ENCODE results near the gene GLP1R.

The GLP1R gene

DNA sequence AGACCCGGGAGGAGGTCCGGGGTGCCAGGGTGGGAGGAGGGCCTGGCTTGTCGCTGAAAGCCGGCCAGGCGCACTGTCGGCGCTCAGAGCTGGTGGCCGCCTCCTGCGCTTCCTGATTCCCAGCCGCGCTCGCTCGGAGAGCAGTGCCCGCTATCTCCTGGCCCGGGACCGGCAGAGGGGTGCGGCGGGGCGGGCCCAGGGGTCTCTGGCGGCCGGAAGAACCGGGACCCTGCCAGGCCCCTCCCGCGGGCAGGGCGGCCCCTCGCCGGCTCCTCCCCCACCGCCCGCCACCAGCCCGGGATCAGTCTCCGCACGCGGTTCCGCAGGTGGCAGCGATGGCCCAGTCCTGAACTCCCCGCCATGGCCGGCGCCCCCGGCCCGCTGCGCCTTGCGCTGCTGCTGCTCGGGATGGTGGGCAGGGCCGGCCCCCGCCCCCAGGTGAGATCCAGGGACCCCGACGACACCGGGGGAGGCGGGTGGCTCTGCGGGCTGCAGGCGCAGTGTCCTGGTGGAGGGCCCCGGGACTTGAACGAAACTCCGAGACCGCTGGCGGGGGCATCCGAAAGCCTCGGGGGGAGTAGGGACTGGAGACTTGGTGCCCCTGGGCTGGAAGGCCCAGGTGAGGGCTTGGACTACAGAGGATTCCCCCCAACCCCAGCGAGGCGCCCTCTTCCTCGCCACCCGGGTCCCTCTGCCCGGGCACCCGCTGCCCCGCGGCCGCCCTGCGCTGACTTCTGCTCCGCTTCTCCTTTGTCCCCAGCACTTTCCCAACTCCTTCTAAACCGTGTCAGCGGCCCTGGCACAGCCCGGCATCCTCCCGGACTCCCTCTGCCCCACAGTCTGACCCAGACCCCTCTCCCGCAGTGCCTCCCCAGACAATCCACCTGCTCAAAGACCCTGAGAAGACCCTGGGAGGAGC lies at the start of gene GLP1R:
Gene GLP1R, plus strand, starts transcription at position 301 of the 919 bp plus-strand sequence. Its CDS starts 60 bp downstream, at position 361.
- no peak within 1 kb of the TSS for H3K27ac Mint-ChIP-seq
- no peaks in the 10 kb centered on the region for H3K9me3 Mint-ChIP-seq
- ATAC-seq (peak; percentile 5), DNase-seq (ENCODE audit: low spot score in 2 of 2) (no peak)
- peaks cover 32% of the 10 kb centered on the region for H3K4me1 Mint-ChIP-seq
- H3K4me3 Mint-ChIP-seq: peak within 1 kb of the TSS; percentile 65
- no peaks in the 10 kb centered on the region for H3K36me3 Mint-ChIP-seq

GRCh38 chr6:39003072-39003471 lies 45.5 kb upstream of the GLP1R start:
- no peak for DNase-seq (ENCODE audit: low spot score in 2 of 2)
- Mint-ChIP-seq H3K9me3 (no peaks in the 10 kb centered on the region), H3K4me3 (no peak overlapping the region)

DNA sequence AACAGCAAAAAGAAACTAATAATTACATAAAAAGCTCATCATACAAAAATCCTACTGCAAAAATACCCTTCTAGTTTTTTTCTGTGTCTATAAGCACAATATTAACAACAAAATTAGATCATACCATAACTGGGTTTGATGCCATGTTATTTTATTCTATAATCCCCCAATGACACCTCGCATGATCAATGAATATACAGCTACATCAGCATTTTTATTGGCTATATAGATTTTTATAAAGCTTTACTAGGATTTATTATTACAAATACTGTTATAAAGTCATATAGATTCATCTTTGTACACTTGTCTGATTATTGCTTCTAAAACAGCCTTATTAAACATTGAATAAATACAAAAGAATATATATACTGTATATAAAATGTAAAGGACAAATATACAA lies 45.1 kb upstream of the GLP1R start:
- DNase-seq (ENCODE audit: low spot score in 2 of 2): no peak

More at GRCh38 chr6:39003072-39003471, 45.5 kb upstream of the GLP1R start:
- ATAC-seq: no peak
- Mint-ChIP-seq H3K4me1 (no peaks in the 10 kb centered on the region), H3K36me3 (no peaks in the 10 kb centered on the region), H3K27ac (no peak overlapping the region)

DNA sequence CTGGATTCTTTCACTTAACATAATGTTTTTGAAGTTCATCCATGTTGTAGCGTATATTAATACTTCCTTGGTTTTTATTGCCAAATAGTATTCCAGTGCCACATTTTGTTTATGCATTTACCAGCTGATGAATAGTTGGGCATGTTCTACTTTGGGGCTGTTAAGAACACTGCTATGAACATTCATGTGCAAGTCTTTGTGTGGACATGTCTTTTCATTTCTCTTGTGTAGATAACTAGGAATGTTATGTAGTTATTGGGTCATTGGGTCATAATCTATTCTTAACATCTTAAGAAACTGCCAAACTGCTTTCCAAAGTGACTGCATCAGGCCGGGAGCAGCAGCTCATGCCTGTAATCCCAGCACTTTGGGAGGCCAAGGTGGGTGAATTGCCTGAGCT lies 43.8 kb upstream of the GLP1R start:
- no peaks in the 10 kb centered on the region for H3K36me3 Mint-ChIP-seq

More for the DNA sequence above, 45.1 kb upstream of the GLP1R start:
- H3K27ac Mint-ChIP-seq: no peak overlapping the region
- no peaks in the 10 kb centered on the region for H3K9me3 Mint-ChIP-seq
- H3K4me1 Mint-ChIP-seq: no peaks in the 10 kb centered on the region
- H3K36me3 Mint-ChIP-seq: no peaks in the 10 kb centered on the region
- no peak overlapping the region for H3K4me3 Mint-ChIP-seq
- no peak for ATAC-seq

GRCh38 chr6:39005774-39006173 lies 42.8 kb upstream of the GLP1R start:
- H3K4me3 Mint-ChIP-seq: no peak overlapping the region
- no peak overlapping the region for H3K27ac Mint-ChIP-seq
- H3K9me3 Mint-ChIP-seq: no peaks in the 10 kb centered on the region

More for the DNA sequence above, 43.8 kb upstream of the GLP1R start:
- no peak for DNase-seq (ENCODE audit: low spot score in 2 of 2)
- no peak for ATAC-seq
- Mint-ChIP-seq H3K4me3 (no peak overlapping the region), H3K9me3 (no peaks in the 10 kb centered on the region), H3K4me1 (no peaks in the 10 kb centered on the region), H3K27ac (no peak overlapping the region)

GRCh38 chr6:39007575-39007974 lies 41.0 kb upstream of the GLP1R start:
- no peak overlapping the region for H3K4me3 Mint-ChIP-seq
- DNase-seq (ENCODE audit: low spot score in 2 of 2) (no peak), ATAC-seq (no peak)
- H3K36me3 Mint-ChIP-seq: no peaks in the 10 kb centered on the region
- H3K9me3 Mint-ChIP-seq: no peaks in the 10 kb centered on the region
- H3K27ac Mint-ChIP-seq: no peak overlapping the region
- H3K4me1 Mint-ChIP-seq: no peaks in the 10 kb centered on the region

More at GRCh38 chr6:39005774-39006173, 42.8 kb upstream of the GLP1R start:
- DNase-seq (ENCODE audit: low spot score in 2 of 2): no peak
- Mint-ChIP-seq H3K36me3 (no peaks in the 10 kb centered on the region), H3K4me1 (no peaks in the 10 kb centered on the region)
- ATAC-seq: no peak

- Mint-ChIP-seq H3K36me3 (no peaks in the 10 kb centered on the region), H3K27ac (no peak overlapping the region), H3K4me3 (no peak overlapping the region), H3K4me1 (no peaks in the 10 kb centered on the region), H3K9me3 (no peaks in the 10 kb centered on the region)
- ATAC-seq (no peak), DNase-seq (ENCODE audit: low spot score in 2 of 2) (no peak)
These were observed 39.8 kb upstream of the GLP1R start for GRCh38 chr6:39008737-39009136.

DNA sequence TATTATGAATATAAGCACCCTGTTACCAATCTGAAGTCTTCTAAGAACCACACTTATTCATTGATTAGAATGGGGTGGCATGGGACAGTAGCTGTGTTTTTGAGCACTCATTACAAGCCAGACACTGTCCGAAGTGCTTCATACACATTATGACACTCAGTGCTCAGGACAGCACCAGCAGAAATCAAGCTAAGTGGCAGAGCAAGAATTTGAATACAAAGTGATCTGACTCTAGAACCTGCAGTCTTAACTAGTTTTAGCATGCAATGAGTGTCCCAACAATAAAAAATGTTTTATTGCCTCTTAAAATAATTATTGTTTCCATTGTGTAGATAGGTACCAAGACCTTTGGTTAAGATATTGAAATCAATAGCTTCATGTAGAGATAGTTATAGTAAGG lies 39.1 kb upstream of the GLP1R start:
- H3K27ac Mint-ChIP-seq: no peak overlapping the region
- no peak for ATAC-seq
- no peaks in the 10 kb centered on the region for H3K9me3 Mint-ChIP-seq

DNA sequence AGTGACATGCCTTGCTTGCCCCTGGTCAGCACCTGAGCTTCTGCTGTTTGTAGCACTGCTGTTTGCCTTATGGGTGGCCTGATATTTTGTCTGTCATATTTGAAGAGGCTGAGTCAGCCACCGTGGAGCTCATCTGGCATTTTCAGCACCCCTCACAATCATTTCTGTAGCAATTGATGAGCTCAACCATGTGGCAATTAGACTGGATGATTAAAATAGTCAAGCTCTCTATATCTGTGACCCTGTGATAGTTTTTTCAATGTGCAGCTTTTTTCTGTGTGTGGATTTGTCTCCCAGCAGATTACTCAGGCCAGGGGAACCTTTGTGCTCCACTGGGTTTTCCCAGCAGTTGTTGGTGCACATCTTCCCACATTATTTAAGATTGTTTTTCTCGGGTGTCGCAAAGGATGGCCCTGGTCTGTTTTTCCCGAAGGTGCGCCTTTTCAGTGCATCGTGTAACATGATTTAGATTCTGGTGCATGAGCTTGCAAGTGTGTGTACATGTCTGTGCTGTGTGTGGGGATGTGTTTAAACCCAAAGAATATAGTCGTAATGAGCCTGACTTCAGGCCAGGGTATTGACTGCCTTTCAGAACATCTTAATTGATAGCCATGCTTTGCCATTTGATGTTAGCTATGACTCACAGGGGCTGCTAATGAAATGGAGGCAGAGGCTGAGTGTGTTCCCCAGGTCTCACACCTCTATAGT lies 31.6 kb upstream of the GLP1R start:
- no peaks in the 10 kb centered on the region for H3K36me3 Mint-ChIP-seq
- peak; percentile 57 for ATAC-seq
- H3K27ac Mint-ChIP-seq: no peak overlapping the region
- DNase-seq (ENCODE audit: low spot score in 2 of 2): no peak
- H3K4me3 Mint-ChIP-seq: no peak overlapping the region
- no peaks in the 10 kb centered on the region for H3K9me3 Mint-ChIP-seq
- no peaks in the 10 kb centered on the region for H3K4me1 Mint-ChIP-seq

More for the DNA sequence above, 39.1 kb upstream of the GLP1R start:
- no peaks in the 10 kb centered on the region for H3K4me1 Mint-ChIP-seq
- H3K36me3 Mint-ChIP-seq: no peaks in the 10 kb centered on the region
- no peak overlapping the region for H3K4me3 Mint-ChIP-seq
- DNase-seq (ENCODE audit: low spot score in 2 of 2): no peak

- H3K27ac Mint-ChIP-seq: no peak overlapping the region
- no peaks in the 10 kb centered on the region for H3K4me1 Mint-ChIP-seq
- no peak for ATAC-seq
- no peak for DNase-seq (ENCODE audit: low spot score in 2 of 2)
- H3K36me3 Mint-ChIP-seq: no peaks in the 10 kb centered on the region
- H3K4me3 Mint-ChIP-seq: no peak overlapping the region
- H3K9me3 Mint-ChIP-seq: no peaks in the 10 kb centered on the region
These were observed 31.1 kb upstream of the GLP1R start for GRCh38 chr6:39017547-39017880.

DNA sequence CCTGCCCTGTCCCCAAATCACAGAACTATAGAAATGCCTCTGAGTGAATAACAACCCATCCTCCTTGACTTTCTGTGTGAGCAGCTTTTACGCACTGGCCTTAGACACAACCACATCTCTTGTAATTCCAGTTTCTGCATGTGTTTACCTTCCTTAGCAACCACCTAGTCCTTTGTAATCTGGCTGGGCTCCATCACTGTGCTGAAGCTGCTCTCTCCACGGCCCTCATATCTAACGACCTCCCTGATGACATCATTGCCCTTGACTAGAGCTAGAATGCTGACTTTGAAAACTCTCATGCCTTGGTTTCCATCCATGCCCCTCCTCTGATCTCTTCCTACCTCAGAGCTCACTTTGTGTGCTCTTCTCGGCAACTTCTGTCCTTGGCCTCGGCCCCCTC lies 30.5 kb upstream of the GLP1R start:
- H3K36me3 Mint-ChIP-seq: no peaks in the 10 kb centered on the region
- ATAC-seq: no peak
- no peaks in the 10 kb centered on the region for H3K4me1 Mint-ChIP-seq
- H3K9me3 Mint-ChIP-seq: no peaks in the 10 kb centered on the region
- H3K4me3 Mint-ChIP-seq: no peak overlapping the region
- H3K27ac Mint-ChIP-seq: no peak overlapping the region
- DNase-seq (ENCODE audit: low spot score in 2 of 2): no peak

DNA sequence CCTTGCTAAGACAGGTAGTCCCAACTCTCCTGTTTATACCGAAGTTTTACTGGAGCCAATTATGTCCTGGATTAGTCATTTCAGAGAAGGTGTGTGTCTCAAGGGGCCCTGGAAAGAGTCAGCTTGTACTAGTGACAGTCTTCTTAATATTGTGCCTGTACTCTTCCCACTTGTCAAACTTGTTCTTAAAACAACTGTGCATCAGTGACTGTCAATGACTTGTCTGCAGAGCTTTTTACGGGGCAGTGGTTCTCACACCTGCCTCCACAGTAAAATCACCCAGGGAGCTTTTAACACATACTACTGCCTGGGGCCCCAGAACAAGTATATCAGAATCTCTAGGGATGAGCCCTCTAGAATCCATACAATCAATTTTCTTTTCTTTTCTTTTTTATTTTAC lies 28.4 kb upstream of the GLP1R start:
- no peaks in the 10 kb centered on the region for H3K4me1 Mint-ChIP-seq
- no peak for DNase-seq (ENCODE audit: low spot score in 2 of 2)
- no peak for ATAC-seq
- H3K4me3 Mint-ChIP-seq: no peak overlapping the region
- H3K36me3 Mint-ChIP-seq: no peaks in the 10 kb centered on the region
- H3K27ac Mint-ChIP-seq: no peak overlapping the region
- H3K9me3 Mint-ChIP-seq: no peaks in the 10 kb centered on the region

GRCh38 chr6:39021041-39021440 lies 27.5 kb upstream of the GLP1R start:
- H3K27ac Mint-ChIP-seq: no peak overlapping the region
- H3K4me3 Mint-ChIP-seq: no peak overlapping the region
- no peak for DNase-seq (ENCODE audit: low spot score in 2 of 2)
- no peaks in the 10 kb centered on the region for H3K4me1 Mint-ChIP-seq
- no peaks in the 10 kb centered on the region for H3K9me3 Mint-ChIP-seq
- no peak for ATAC-seq
- H3K36me3 Mint-ChIP-seq: no peaks in the 10 kb centered on the region

DNA sequence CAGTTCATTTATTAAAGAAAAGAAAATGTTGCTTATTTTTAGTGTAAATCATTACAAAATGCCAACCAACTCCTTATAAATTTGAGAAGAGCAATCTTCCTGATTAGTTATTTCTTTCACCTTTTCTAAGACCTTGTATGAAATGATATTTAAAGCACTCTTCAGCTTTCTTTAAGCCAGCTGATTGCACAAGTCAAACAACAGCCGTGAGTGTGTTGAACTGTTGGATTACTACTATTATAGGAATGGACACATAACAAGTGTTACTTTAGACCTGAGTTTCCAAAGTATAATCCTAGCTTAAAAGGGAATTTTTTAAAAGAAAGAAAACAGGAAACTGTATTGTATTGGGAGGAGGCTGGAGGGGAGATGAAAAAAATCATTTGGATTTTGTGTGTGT lies 26.8 kb upstream of the GLP1R start:
- no peaks in the 10 kb centered on the region for H3K4me1 Mint-ChIP-seq
- H3K36me3 Mint-ChIP-seq: no peaks in the 10 kb centered on the region
- no peak for ATAC-seq
- no peak overlapping the region for H3K27ac Mint-ChIP-seq
- no peak overlapping the region for H3K4me3 Mint-ChIP-seq
- DNase-seq (ENCODE audit: low spot score in 2 of 2): no peak
- no peaks in the 10 kb centered on the region for H3K9me3 Mint-ChIP-seq

- ATAC-seq: peak; percentile 56
- Mint-ChIP-seq H3K36me3 (no peaks in the 10 kb centered on the region), H3K9me3 (no peaks in the 10 kb centered on the region), H3K27ac (no peak overlapping the region), H3K4me3 (no peak overlapping the region), H3K4me1 (peaks cover 5% of the 10 kb centered on the region)
- DNase-seq (ENCODE audit: low spot score in 2 of 2): no peak
These were observed 22.4 kb upstream of the GLP1R start for GRCh38 chr6:39026175-39026574.
